HCT116 (cell line): Measurements from ENCODE around the gene CAMK2A. TPM values are rescaled to one million over a fixed set of nuclear protein-coding genes. Genes with fewer than 3 reads are reported as not detected.

ENCODE experiments used
- ATAC-seq: fragments of 200-7000 bp; cut with Tn5 transposase; 2 replicates; pipeline ENCODE4 v1.9.1; 2020; ENCODE audit warnings: mild to moderate bottlenecking, moderate library complexity
- BruUV-seq: library from RNA; stranded (reverse); fragments of 400-500 nt; replicated peaks from 2 replicates; lab custom pipeline; 2021; lab: Mats Ljungman, UMichigan
- CTCF ChIA-PET: fragments of 300-600 bp; sonication (Branson Sonifier 250); formaldehyde crosslinking; loops from one replicate; lab custom pipeline; 2021; ENCODE audit warnings: antibody characterized with exemption; lab: Charles Lee
- POLR2A ChIA-PET: fragments of 300-600, 350-600 bp; sonication (Branson Sonifier 250); formaldehyde crosslinking; loops from one replicate; lab custom pipeline; 2021; ENCODE audit warnings: antibody characterized with exemption; lab: Charles Lee
- RAD21 ChIA-PET, 2 experiments: fragments of 300-600 bp; sonication (Branson Sonifier 250); formaldehyde crosslinking; loops; one replicate each; lab custom pipeline; 2023; ENCODE audit warnings: low total read pairs in 2 of 2; ENCODE audit not compliant: uncharacterized antibody in 2 of 2, unreplicated experiment in 2 of 2, low non-redundant PET in 1 of 2; lab: Charles Lee
- DNase-seq: peaks from one replicate; pipeline ENCODE4 v3.0.0-alpha.2; 2010; ENCODE audit warnings: low read depth, low spot score
- H2AFZ ChIP-seq: fragments of 200-600 bp; shearing (Covaris generic), sonication (generic); 2 replicates; pipeline ENCODE4 v1.6.1; 2017; ENCODE audit warnings: low read depth, mixed run types, mixed read lengths, antibody characterized with exemption, low read length; ENCODE audit not compliant: poor library complexity, severe bottlenecking
- H3K27ac ChIP-seq: 2 replicates; pipeline ENCODE4 v1.5.1; 2012; ENCODE audit warnings: low read depth, low read length
- H3K27me3 ChIP-seq: fragments of 200-600 bp; sonication (generic); 2 replicates; pipeline ENCODE4 v1.6.1; 2016; ENCODE audit warnings: mixed run types, low read length, mixed read lengths; ENCODE audit not compliant: insufficient read depth
- H3K36me3 ChIP-seq, 2 experiments: fragments of 200-500 bp in 1 of 2; fragments of 200-600 bp in 1 of 2; sonication (Bioruptor generic) in 1 of 2; sonication (generic) in 1 of 2; 2 replicates each; pipeline versions ENCODE4 v1.5.1 to v1.6.1; 2014 to 2016; ENCODE audit warnings: low read length in 2 of 2, inconsistent platforms in 1 of 2, mixed read lengths in 1 of 2, mixed run types in 1 of 2; ENCODE audit not compliant: insufficient read depth in 2 of 2, control insufficient read depth in 1 of 2
- H3K4me1 ChIP-seq, 2 experiments: fragments of 200-600 bp in 1 of 2; sonication (generic) in 1 of 2; 2 replicates each; pipeline versions ENCODE4 v1.5.1 to v1.6.1; 2012 to 2017; ENCODE audit warnings: low read length in 2 of 2, inconsistent platforms in 1 of 2, mild to moderate bottlenecking in 1 of 2, mixed read lengths in 1 of 2, mixed run types in 1 of 2, moderate library complexity in 1 of 2; ENCODE audit not compliant: insufficient read depth in 2 of 2, control insufficient read depth in 1 of 2
- H3K4me2 ChIP-seq: fragments of 200-600 bp; sonication (generic); 2 replicates; pipeline ENCODE4 v1.6.1; 2017; ENCODE audit warnings: mixed run types, low read length, mixed read lengths
- H3K4me3 ChIP-seq, 2 experiments: fragments of 200-600 bp in 1 of 2; sonication (generic) in 1 of 2; replicated peaks in 1 of 2; 2 replicates each; pipeline ENCODE4 v1.5.1; 2011 to 2016; ENCODE audit warnings: low read length in 2 of 2, control low read depth in 1 of 2, low read depth in 1 of 2, mild to moderate bottlenecking in 1 of 2, mixed read lengths in 1 of 2, mixed run types in 1 of 2
- H3K79me2 ChIP-seq: fragments of 200-600 bp; sonication (generic); 2 replicates; pipeline ENCODE4 v1.6.1; 2017; ENCODE audit warnings: mild to moderate bottlenecking, mixed run types, low read length, moderate library complexity, mixed read lengths; ENCODE audit not compliant: insufficient read depth
- H3K9ac ChIP-seq: fragments of 200-600 bp; sonication (generic); 2 replicates; pipeline ENCODE4 v1.6.1; 2016; ENCODE audit warnings: low read length, mixed read lengths
- H3K9me2 ChIP-seq: fragments of 200-600 bp; sonication (generic), shearing (Covaris generic); 2 replicates; pipeline ENCODE4 v1.6.1; 2017; ENCODE audit warnings: mixed run types, mild to moderate bottlenecking, moderate library complexity; ENCODE audit not compliant: insufficient read depth
- H3K9me3 ChIP-seq, 2 experiments: fragments of 200-500 bp in 1 of 2; fragments of 200-600 bp in 1 of 2; sonication (Bioruptor generic) in 1 of 2; sonication (generic) in 1 of 2; 2 replicates each; pipeline ENCODE4 v1.6.1; 2014 to 2017; ENCODE audit warnings: low read length in 2 of 2, mixed read lengths in 2 of 2, inconsistent platforms in 1 of 2, low read depth in 1 of 2, mild to moderate bottlenecking in 1 of 2, mixed run types in 1 of 2, moderate library complexity in 1 of 2; ENCODE audit not compliant: control insufficient read depth in 1 of 2, insufficient read depth in 1 of 2
- H4K20me1 ChIP-seq: fragments of 200-600 bp; sonication (generic), shearing (Covaris generic); 2 replicates; pipeline ENCODE4 v1.6.1; 2017; ENCODE audit warnings: mixed run types, mild to moderate bottlenecking, moderate library complexity; ENCODE audit not compliant: insufficient read depth
- CBX3 ChIP-seq: IDR thresholded peaks from 2 replicates; pipeline ENCODE4 v1.6.1; 2012; ENCODE audit warnings: low read depth
- CEBPB ChIP-seq: IDR thresholded peaks from 2 replicates; pipeline ENCODE4 v1.6.1; 2012; ENCODE audit warnings: low read depth
- ELF1 ChIP-seq: IDR thresholded peaks from 2 replicates; pipeline ENCODE4 v1.6.1; 2012; ENCODE audit warnings: low read depth, borderline replicate concordance
- EZH2 ChIP-seq: fragments of 200-600 bp; sonication (generic); IDR thresholded peaks from 2 replicates; pipeline ENCODE4 v1.6.1; 2017; ENCODE audit warnings: antibody characterized with exemption, mixed run types
- EZH2phosphoT487 ChIP-seq: fragments of 200-600 bp; IDR thresholded peaks from 2 replicates; pipeline ENCODE4 v1.6.1; 2018; ENCODE audit warnings: antibody characterized with exemption, borderline replicate concordance
- FOSL1 ChIP-seq: IDR thresholded peaks from 2 replicates; pipeline ENCODE4 v1.6.1; 2012; ENCODE audit warnings: low read depth
- JUND ChIP-seq: IDR thresholded peaks from 2 replicates; pipeline ENCODE4 v1.6.1; 2012
- MAX ChIP-seq: IDR thresholded peaks from 2 replicates; pipeline ENCODE4 v1.6.1; 2012
- POLR2A ChIP-seq: IDR thresholded peaks from 2 replicates; pipeline ENCODE4 v1.7.0; 2011; ENCODE audit warnings: borderline replicate concordance; ENCODE audit not compliant: insufficient read depth, insufficient read length; ENCODE audit errors: extremely low read depth
- POLR2AphosphoS5 ChIP-seq: IDR thresholded peaks from 2 replicates; pipeline ENCODE4 v1.6.1; 2011; ENCODE audit warnings: mild to moderate bottlenecking, low read depth, low read length, moderate library complexity
- REST ChIP-seq: IDR thresholded peaks from 2 replicates; pipeline ENCODE4 v1.6.1; 2012; ENCODE audit warnings: low read depth
- SIN3A ChIP-seq: IDR thresholded peaks from 2 replicates; pipeline ENCODE4 v1.6.1; 2012; ENCODE audit warnings: low read depth
- SP1 ChIP-seq: IDR thresholded peaks from 2 replicates; pipeline ENCODE4 v1.6.1; 2012; ENCODE audit warnings: low read depth
- TCF7L2 ChIP-seq: IDR thresholded peaks from 2 replicates; pipeline ENCODE4 v1.7.0; 2011; ENCODE audit warnings: borderline replicate concordance, inconsistent platforms; ENCODE audit not compliant: insufficient read depth, insufficient read length; ENCODE audit errors: extremely low read depth
- ZFX ChIP-seq: fragments of 450-650 bp; IDR thresholded peaks from 2 replicates; pipeline ENCODE4 v1.6.1; 2017
- ZNF274 ChIP-seq: fragments of 200-500 bp; sonication (Bioruptor generic); IDR thresholded peaks from 2 replicates; pipeline ENCODE4 v1.6.1; 2014; ENCODE audit warnings: mild to moderate bottlenecking, low read depth, low read length, inconsistent platforms
- intact Hi-C: fragments of 100-400 bp; cut with micrococcal nuclease; formaldehyde crosslinking; loops from 2 replicates; pipeline ENCODE4 v1.10.0; 2022
- total RNA-seq: library from RNA; stranded (reverse); gene quantifications from one replicate; pipeline ENCODE4 v1.2.1, GENCODE V29; 2021; ENCODE audit not compliant: unreplicated experiment
- TF ChIP-seq, protein P1 (sequence below): IDR thresholded peaks from 2 replicates; pipeline ENCODE4 v1.6.1; 2011; ENCODE audit warnings: mild to moderate bottlenecking, low read length, moderate library complexity; ENCODE audit not compliant: insufficient replicate concordance; ENCODE audit errors: extremely low read depth

Gene CAMK2A
- total RNA-seq, 1 experiment from 2014 or later: not detected

- no peak for TF ChIP-seq REST
- TF ChIP-seq, protein P1, sequence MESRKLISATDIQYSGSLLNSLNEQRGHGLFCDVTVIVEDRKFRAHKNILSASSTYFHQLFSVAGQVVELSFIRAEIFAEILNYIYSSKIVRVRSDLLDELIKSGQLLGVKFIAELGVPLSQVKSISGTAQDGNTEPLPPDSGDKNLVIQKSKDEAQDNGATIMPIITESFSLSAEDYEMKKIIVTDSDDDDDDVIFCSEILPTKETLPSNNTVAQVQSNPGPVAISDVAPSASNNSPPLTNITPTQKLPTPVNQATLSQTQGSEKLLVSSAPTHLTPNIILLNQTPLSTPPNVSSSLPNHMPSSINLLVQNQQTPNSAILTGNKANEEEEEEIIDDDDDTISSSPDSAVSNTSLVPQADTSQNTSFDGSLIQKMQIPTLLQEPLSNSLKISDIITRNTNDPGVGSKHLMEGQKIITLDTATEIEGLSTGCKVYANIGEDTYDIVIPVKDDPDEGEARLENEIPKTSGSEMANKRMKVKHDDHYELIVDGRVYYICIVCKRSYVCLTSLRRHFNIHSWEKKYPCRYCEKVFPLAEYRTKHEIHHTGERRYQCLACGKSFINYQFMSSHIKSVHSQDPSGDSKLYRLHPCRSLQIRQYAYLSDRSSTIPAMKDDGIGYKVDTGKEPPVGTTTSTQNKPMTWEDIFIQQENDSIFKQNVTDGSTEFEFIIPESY: no peak
Observed at GRCh38 chr5:150329038-150329437, 39.5 kb upstream of the CAMK2A start (continued).

DNA sequence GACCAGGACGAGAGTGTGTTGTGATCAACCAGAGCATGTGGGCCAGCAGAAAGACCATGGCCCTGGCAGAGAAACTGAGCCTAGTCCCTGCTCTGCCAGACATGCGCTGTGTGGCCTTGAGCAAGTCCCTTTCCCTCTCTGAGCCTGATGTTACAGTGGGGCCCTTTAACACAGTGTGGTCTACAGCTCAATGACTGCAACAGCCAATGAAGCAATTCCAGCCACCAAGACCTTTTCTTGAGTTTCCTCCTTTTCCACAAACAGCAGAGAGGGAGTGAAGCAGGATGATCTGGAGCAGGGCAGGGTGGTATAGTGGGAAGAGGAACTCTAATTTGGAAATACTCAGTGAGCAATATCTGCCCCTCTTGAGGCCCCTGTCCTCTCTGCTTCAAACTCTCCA lies 38.9 kb upstream of the CAMK2A start:
- no peaks in the 10 kb centered on the region for H4K20me1 ChIP-seq
- no peak for DNase-seq
- TF ChIP-seq EZH2phosphoT487: no peak
- TF ChIP-seq CEBPB: no peak
- no peak for TF ChIP-seq CBX3
- no peak for TF ChIP-seq EZH2
- no peak for TF ChIP-seq ELF1
- TF ChIP-seq ZNF274: no peak
- no peak for TF ChIP-seq SIN3A
- TF ChIP-seq JUND: no peak
- TF ChIP-seq ZFX: no peak
- TF ChIP-seq, protein P1: no peak
- TF ChIP-seq FOSL1: no peak
- TF ChIP-seq MAX: no peak
- TF ChIP-seq SP1: no peak
- no peak for TF ChIP-seq TCF7L2
- no peak for TF ChIP-seq POLR2AphosphoS5
- no peak for TF ChIP-seq POLR2A
- ChIA-PET CTCF (interaction anchor here (1.3 kb wide), 1 partner anchor 22 kb away, joined by 3 read pairs; no protein-coding TSS in a partner anchor), RAD21 (no interaction called here), POLR2A (no interaction called here)
- H3K27ac ChIP-seq: no peak overlapping the region
- H3K4me2 ChIP-seq: no peak overlapping the region
- intact Hi-C loops: no loop called here
- no peaks in the 10 kb centered on the region for H3K36me3 ChIP-seq
- no peaks in the 10 kb centered on the region for H3K4me1 ChIP-seq
- ATAC-seq: no peak
- no peaks in the 10 kb centered on the region for H3K9me3 ChIP-seq
- no peaks in the 10 kb centered on the region for H3K79me2 ChIP-seq
- no peak overlapping the region for H2AFZ ChIP-seq
- no TSS peak for BruUV-seq
- H3K9ac ChIP-seq: no peak overlapping the region
- no peak overlapping the region for H3K4me3 ChIP-seq
- H3K9me2 ChIP-seq: no peaks in the 10 kb centered on the region
- H3K27me3 ChIP-seq: no peaks in the 10 kb centered on the region
